D721Med (cell line): ENCODE measurements around the gene DGCR6.
"Not testable (repeated sequence)": the region's sequence is repeated elsewhere in the genome, so short reads cannot be mapped to it uniquely, and the experiment has no call there.

ENCODE experiments used
- DNase-seq: peaks from one replicate; pipeline ENCODE4 v3.0.0; 2011; ENCODE audit warnings: low spot score; ENCODE audit not compliant: insufficient read length
- FAIRE-seq: peaks from 2 replicates; lab custom pipeline; 2011; peaks lifted over from hg19 to GRCh38; lab: Jason Lieb, UNC
- CTCF ChIP-seq: IDR thresholded peaks from 2 replicates; pipeline ENCODE4 v1.5.1; 2012; ENCODE audit warnings: mild to moderate bottlenecking, control low read depth; ENCODE audit not compliant: insufficient read depth; ENCODE audit errors: missing control alignments

The DGCR6 gene

GRCh38 chr22:18933914-18934313 lies 27.8 kb downstream of the DGCR6 start:
- TF ChIP-seq CTCF = no peak

GRCh38 chr22:18934688-18935087 lies 28.6 kb downstream of the DGCR6 start:
- FAIRE-seq, DNase-seq: not testable (repeated sequence)

More at GRCh38 chr22:18933914-18934313, 27.8 kb downstream of the DGCR6 start:
- FAIRE-seq (no peak), DNase-seq (no peak)

- no peak for FAIRE-seq
- TF ChIP-seq CTCF = no peak
- no peak for DNase-seq
Observed at GRCh38 chr22:18935889-18936529, 29.9 kb downstream of the DGCR6 start, which contains the start of gene PRODH. Gene PRODH, minus strand, starts transcription at chr22:18936293. Its CDS starts 6 bp downstream, at chr22:18936287.

- not testable (repeated sequence) for FAIRE-seq, DNase-seq
Observed at GRCh38 chr22:18938691-18939090, 32.6 kb downstream of the DGCR6 start.

- not testable (repeated sequence) for FAIRE-seq, DNase-seq
Observed at GRCh38 chr22:18947105-18947504, 41.0 kb downstream of the DGCR6 start.

GRCh38 chr22:18947905-18948304 lies 41.8 kb downstream of the DGCR6 start:
- no peak for TF ChIP-seq CTCF
- FAIRE-seq = no peak
- no peak for DNase-seq

- FAIRE-seq = no peak
- no peak for TF ChIP-seq CTCF
- DNase-seq = no peak
Observed at GRCh38 chr22:18950141-18950540, 44.0 kb downstream of the DGCR6 start.

GRCh38 chr22:18952022-18952421 lies 45.9 kb downstream of the DGCR6 start:
- no peak for DNase-seq
- no peak for TF ChIP-seq CTCF
- FAIRE-seq = no peak

- DNase-seq, FAIRE-seq: not testable (repeated sequence)
Observed at GRCh38 chr22:18953128-18953527, 47.0 kb downstream of the DGCR6 start.
